Liver (tissue), 9 donors: Measurements from ENCODE around the gene SCNN1A. TPM values are rescaled to one million over a fixed set of nuclear protein-coding genes. Genes with fewer than 3 reads are reported as not detected.

Experiments used
- DNase-seq: peaks from one replicate; pipeline ENCODE4 v3.0.0-alpha.2; 2017; ENCODE audit warnings: low spot score
- H3K27ac ChIP-seq, 2 donors: one replicate each; pipeline ENCODE4 v1.7.0; 2013; ENCODE audit warnings: inconsistent platforms in 2 of 2, low read length in 2 of 2, control low read depth in 1 of 2, low read depth in 1 of 2, mild to moderate bottlenecking in 1 of 2
- H3K27me3 ChIP-seq, 4 donors: one replicate each; pipeline versions ENCODE4 v1.6.1 to v1.7.0; 2013; ENCODE audit warnings: low read length in 3 of 4, inconsistent platforms in 1 of 4, mild to moderate bottlenecking in 1 of 4, moderate library complexity in 1 of 4; ENCODE audit not compliant: control insufficient read depth in 4 of 4, insufficient read depth in 4 of 4
- H3K36me3 ChIP-seq, 4 donors: one replicate each; pipeline versions ENCODE4 v1.6.1 to v1.7.0; 2013; ENCODE audit warnings: low read length in 3 of 4, mild to moderate bottlenecking in 3 of 4, low read depth in 1 of 4, moderate library complexity in 1 of 4; ENCODE audit not compliant: control insufficient read depth in 4 of 4, insufficient read depth in 3 of 4
- H3K4me1 ChIP-seq, 4 donors: one replicate each; pipeline versions ENCODE4 v1.6.1 to v1.7.0; 2013; ENCODE audit warnings: low read length in 3 of 4, mild to moderate bottlenecking in 3 of 4, moderate library complexity in 1 of 4; ENCODE audit not compliant: control insufficient read depth in 4 of 4, insufficient read depth in 4 of 4
- H3K4me3 ChIP-seq, 3 donors: one replicate each; pipeline versions ENCODE4 v1.6.1 to v1.7.0; 2013; ENCODE audit warnings: low read length in 3 of 3, control low read depth in 1 of 3, low read depth in 1 of 3, mild to moderate bottlenecking in 1 of 3
- H3K9ac ChIP-seq, 2 donors: one replicate each; pipeline ENCODE4 v1.7.0; 2013; ENCODE audit warnings: low read length in 2 of 2, mild to moderate bottlenecking in 2 of 2, moderate library complexity in 2 of 2, control low read depth in 1 of 2, low read depth in 1 of 2
- H3K9me3 ChIP-seq, 4 donors: one replicate each; pipeline versions ENCODE4 v1.6.1 to v1.7.0; 2013; ENCODE audit warnings: low read length in 3 of 4; ENCODE audit not compliant: control insufficient read depth in 4 of 4
- EGR1 ChIP-seq, 2 donors: IDR thresholded peaks; 2 replicates each; pipeline ENCODE4 v1.6.1; 2016 to 2018; ENCODE audit warnings: antibody characterized with exemption in 2 of 2, low read depth in 2 of 2
- FOXA2 ChIP-seq: IDR thresholded peaks from 2 replicates; pipeline ENCODE4 v1.6.1; 2016; ENCODE audit warnings: antibody characterized with exemption
- GABPA ChIP-seq, 2 donors: IDR thresholded peaks in 1 of 2; conservative IDR thresholded peaks in 1 of 2; 2 replicates each; pipeline ENCODE4 v1.6.1; 2016; ENCODE audit warnings: antibody characterized with exemption in 2 of 2, mild to moderate bottlenecking in 1 of 2, moderate library complexity in 1 of 2
- HNF4A ChIP-seq, 2 donors: conservative IDR thresholded peaks; 2 replicates each; pipeline ENCODE4 v1.6.1; 2016; ENCODE audit warnings: antibody characterized with exemption in 2 of 2, mild to moderate bottlenecking in 2 of 2
- HNF4G ChIP-seq: IDR thresholded peaks from 2 replicates; pipeline ENCODE4 v1.6.1; 2016; ENCODE audit warnings: antibody characterized with exemption
- JUND ChIP-seq, 2 donors: IDR thresholded peaks; 2 replicates each; pipeline ENCODE4 v1.6.1; 2016; ENCODE audit warnings: antibody characterized with exemption in 2 of 2
- NR2F2 ChIP-seq: IDR thresholded peaks from 2 replicates; pipeline ENCODE4 v1.6.1; 2016; ENCODE audit warnings: antibody characterized with exemption
- RAD21 ChIP-seq, 2 donors: IDR thresholded peaks; 2 replicates each; pipeline ENCODE4 v1.6.1; 2016; ENCODE audit warnings: antibody characterized with exemption in 2 of 2, mild to moderate bottlenecking in 2 of 2
- RXRA ChIP-seq, 2 donors: IDR thresholded peaks; 2 replicates each; pipeline ENCODE4 v1.6.1; 2017 to 2018; ENCODE audit warnings: antibody characterized with exemption in 2 of 2, mild to moderate bottlenecking in 1 of 2
- SP1 ChIP-seq: IDR thresholded peaks from 2 replicates; pipeline ENCODE4 v1.6.1; 2018; ENCODE audit warnings: antibody characterized with exemption, mild to moderate bottlenecking
- TAF1 ChIP-seq: conservative IDR thresholded peaks from 2 replicates; pipeline ENCODE4 v1.6.1; 2016; ENCODE audit warnings: antibody characterized with exemption, mild to moderate bottlenecking
- YY1 ChIP-seq: IDR thresholded peaks from 2 replicates; pipeline ENCODE4 v1.6.1; 2016; ENCODE audit warnings: antibody characterized with exemption, mild to moderate bottlenecking
- WGBS: extraction: QIAGEN DNeasy Blood & Tissue Kit; methylation state at CpG from one replicate; pipeline ENCODE4 v1.1.7; 2013; 5-methylcytosine and 5-hydroxymethylcytosine counted together
- polyA plus RNA-seq, 2 donors: library from polyadenylated mRNA; stranded (reverse) in 1 of 2; unstranded in 1 of 2; fragments of 200-250 nt in 1 of 2; fragments of >200 nt in 1 of 2; fragmentation: Nextera tagmentation in 1 of 2; extraction: Ambion mirVana in 1 of 2; gene quantifications; one replicate each; pipeline versions ENCODE4 v1.2.1 to v1.2.3, GENCODE V29; 2013 to 2015
- total RNA-seq, 2 donors: library from RNA; depleted of rRNA; stranded (reverse); fragments of >200 nt; gene quantifications; one replicate each; pipeline ENCODE4 v1.2.3, GENCODE V29; 2014
- TF ChIP-seq, protein P1 (sequence below): IDR thresholded peaks from 2 replicates; pipeline ENCODE4 v1.6.1; 2016; ENCODE audit warnings: antibody characterized with exemption
- TF ChIP-seq, protein P2 (sequence below): IDR thresholded peaks from 2 replicates; pipeline ENCODE4 v1.6.1; 2016; ENCODE audit warnings: antibody characterized with exemption
- TF ChIP-seq, protein P3 (sequence below): IDR thresholded peaks from 2 replicates; pipeline ENCODE4 v1.6.1; 2016; ENCODE audit warnings: antibody characterized with exemption, mild to moderate bottlenecking
- TF ChIP-seq, protein P4 (sequence below): IDR thresholded peaks from 2 replicates; pipeline ENCODE4 v1.6.1; 2016; ENCODE audit warnings: antibody characterized with exemption
- TF ChIP-seq, protein P5 (sequence below): fragments of 150-350 bp; IDR thresholded peaks from 2 replicates; pipeline ENCODE4 v1.5.1; 2017; ENCODE audit warnings: improper control_type of control experiment, low read depth, low read length; ENCODE audit not compliant: missing input control
- donor health status: healthy.
- donor health status: healthy.
- donor health status: healthy.
- donor health status: healthy.
- donor health status: healthy.

SCNN1A gene
- total and polyA plus RNA-seq, 4 donors: 0.47 to 7.7 (median 2.9) TPM

DNA sequence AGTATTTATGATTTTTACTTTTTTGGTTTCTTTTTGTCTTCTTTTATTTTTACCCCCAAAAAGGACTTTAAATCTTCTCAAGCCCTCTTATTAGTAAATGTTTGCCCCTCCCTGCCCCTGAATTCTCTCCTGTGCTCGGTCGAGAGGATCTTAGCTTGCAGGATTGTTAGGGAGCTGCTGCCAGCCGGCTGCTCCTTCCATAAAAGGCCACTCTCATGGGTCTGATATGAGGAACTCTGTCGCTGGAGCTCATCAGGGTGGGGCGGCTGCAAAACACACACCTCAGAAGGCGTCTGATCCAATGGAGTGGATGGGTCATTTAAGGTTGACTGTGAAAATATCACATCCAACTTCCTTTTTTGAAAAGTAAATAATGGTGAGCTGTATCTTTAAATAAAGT is 17.1 kb upstream of the SCNN1A start:
- H3K36me3 ChIP-seq: peaks cover 24 to 49% (median 47%) of the 10 kb centered on the region in 4 donors
- H3K27me3 ChIP-seq: no peaks in the 10 kb centered on the region
- H3K9me3 ChIP-seq: no peaks in the 10 kb centered on the region
- H3K4me1 ChIP-seq: peaks cover 0 to 4% (median under 1%) of the 10 kb centered on the region in 4 donors
- no peak overlapping the region for H3K4me3 ChIP-seq
- peak overlapping the region in 1 of 2 donors; percentile 2 for H3K27ac ChIP-seq
- no peak for DNase-seq
- H3K9ac ChIP-seq: no peak overlapping the region
- TF ChIP-seq, protein P1, sequence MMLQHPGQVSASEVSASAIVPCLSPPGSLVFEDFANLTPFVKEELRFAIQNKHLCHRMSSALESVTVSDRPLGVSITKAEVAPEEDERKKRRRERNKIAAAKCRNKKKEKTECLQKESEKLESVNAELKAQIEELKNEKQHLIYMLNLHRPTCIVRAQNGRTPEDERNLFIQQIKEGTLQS: no peak
- TF ChIP-seq, protein P2, sequence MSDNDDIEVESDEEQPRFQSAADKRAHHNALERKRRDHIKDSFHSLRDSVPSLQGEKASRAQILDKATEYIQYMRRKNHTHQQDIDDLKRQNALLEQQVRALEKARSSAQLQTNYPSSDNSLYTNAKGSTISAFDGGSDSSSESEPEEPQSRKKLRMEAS: no peak
- TF ChIP-seq NR2F2: no peak
- no peak for TF ChIP-seq EGR1 (IDR thresholded peaks at IDR 0.05; ENCODE audit: low read depth in 2 of 2)
- TF ChIP-seq YY1: no peak
- TF ChIP-seq, protein P3, sequence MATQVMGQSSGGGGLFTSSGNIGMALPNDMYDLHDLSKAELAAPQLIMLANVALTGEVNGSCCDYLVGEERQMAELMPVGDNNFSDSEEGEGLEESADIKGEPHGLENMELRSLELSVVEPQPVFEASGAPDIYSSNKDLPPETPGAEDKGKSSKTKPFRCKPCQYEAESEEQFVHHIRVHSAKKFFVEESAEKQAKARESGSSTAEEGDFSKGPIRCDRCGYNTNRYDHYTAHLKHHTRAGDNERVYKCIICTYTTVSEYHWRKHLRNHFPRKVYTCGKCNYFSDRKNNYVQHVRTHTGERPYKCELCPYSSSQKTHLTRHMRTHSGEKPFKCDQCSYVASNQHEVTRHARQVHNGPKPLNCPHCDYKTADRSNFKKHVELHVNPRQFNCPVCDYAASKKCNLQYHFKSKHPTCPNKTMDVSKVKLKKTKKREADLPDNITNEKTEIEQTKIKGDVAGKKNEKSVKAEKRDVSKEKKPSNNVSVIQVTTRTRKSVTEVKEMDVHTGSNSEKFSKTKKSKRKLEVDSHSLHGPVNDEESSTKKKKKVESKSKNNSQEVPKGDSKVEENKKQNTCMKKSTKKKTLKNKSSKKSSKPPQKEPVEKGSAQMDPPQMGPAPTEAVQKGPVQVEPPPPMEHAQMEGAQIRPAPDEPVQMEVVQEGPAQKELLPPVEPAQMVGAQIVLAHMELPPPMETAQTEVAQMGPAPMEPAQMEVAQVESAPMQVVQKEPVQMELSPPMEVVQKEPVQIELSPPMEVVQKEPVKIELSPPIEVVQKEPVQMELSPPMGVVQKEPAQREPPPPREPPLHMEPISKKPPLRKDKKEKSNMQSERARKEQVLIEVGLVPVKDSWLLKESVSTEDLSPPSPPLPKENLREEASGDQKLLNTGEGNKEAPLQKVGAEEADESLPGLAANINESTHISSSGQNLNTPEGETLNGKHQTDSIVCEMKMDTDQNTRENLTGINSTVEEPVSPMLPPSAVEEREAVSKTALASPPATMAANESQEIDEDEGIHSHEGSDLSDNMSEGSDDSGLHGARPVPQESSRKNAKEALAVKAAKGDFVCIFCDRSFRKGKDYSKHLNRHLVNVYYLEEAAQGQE: no peak
- no peak for TF ChIP-seq FOXA2
- no peak for TF ChIP-seq HNF4A (conservative IDR thresholded peaks at IDR 0.05)
- TF ChIP-seq HNF4G: no peak
- TF ChIP-seq, protein P4, sequence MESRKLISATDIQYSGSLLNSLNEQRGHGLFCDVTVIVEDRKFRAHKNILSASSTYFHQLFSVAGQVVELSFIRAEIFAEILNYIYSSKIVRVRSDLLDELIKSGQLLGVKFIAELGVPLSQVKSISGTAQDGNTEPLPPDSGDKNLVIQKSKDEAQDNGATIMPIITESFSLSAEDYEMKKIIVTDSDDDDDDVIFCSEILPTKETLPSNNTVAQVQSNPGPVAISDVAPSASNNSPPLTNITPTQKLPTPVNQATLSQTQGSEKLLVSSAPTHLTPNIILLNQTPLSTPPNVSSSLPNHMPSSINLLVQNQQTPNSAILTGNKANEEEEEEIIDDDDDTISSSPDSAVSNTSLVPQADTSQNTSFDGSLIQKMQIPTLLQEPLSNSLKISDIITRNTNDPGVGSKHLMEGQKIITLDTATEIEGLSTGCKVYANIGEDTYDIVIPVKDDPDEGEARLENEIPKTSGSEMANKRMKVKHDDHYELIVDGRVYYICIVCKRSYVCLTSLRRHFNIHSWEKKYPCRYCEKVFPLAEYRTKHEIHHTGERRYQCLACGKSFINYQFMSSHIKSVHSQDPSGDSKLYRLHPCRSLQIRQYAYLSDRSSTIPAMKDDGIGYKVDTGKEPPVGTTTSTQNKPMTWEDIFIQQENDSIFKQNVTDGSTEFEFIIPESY: no peak
- TF ChIP-seq JUND (IDR thresholded peaks at IDR 0.05): no peak
- no peak for TF ChIP-seq SP1
- TF ChIP-seq TAF1: no peak
- no peak for TF ChIP-seq RXRA (IDR thresholded peaks at IDR 0.05)
- WGBS: 58% methylated on average over 6 of the region's 6 CpGs

DNA sequence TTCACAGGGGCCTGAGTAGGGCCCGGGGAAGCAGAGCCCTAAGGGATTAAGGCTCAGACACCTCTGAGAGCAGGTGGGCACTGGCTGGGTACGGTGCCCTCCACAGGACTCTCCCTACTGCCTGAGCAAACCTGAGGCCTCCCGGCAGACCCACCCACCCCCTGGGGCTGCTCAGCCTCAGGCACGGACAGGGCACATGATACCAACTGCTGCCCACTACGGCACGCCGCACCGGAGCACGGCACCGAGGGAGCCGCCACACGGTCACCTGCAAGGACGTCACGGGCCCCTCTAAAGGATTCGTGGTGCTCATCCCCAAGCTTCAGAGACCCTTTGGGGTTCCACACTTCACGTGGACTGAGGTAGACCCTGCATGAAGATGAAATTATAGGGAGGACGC is 15.7 kb upstream of the SCNN1A start:
- no peaks in the 10 kb centered on the region for H3K27me3 ChIP-seq
- H3K4me1 ChIP-seq: peaks cover 5 to 15% (median 10%) of the 10 kb centered on the region in 4 donors
- no peak for DNase-seq
- peaks cover 29 to 52% (median 47%) of the 10 kb centered on the region in 4 donors for H3K36me3 ChIP-seq
- no peaks in the 10 kb centered on the region for H3K9me3 ChIP-seq
- no peak overlapping the region for H3K9ac ChIP-seq
- H3K4me3 ChIP-seq: no peak overlapping the region
- WGBS: 91% methylated on average over 17 of the region's 17 CpGs
- H3K27ac ChIP-seq: no peak overlapping the region
- TF ChIP-seq EGR1 (IDR thresholded peaks at IDR 0.05; ENCODE audit: low read depth in 2 of 2) (no peak), NR2F2 (no peak), JUND (IDR thresholded peaks at IDR 0.05) (no peak), RAD21 (IDR thresholded peaks at IDR 0.05) (no peak), GABPA (IDR thresholded peaks at IDR 0.05 in 1 of 2, conservative IDR thresholded peaks at IDR 0.05 in 1 of 2) (no peak), TAF1 (no peak), HNF4G (no peak), RXRA (IDR thresholded peaks at IDR 0.05) (no peak)
- TF ChIP-seq, protein P3: no peak
- TF ChIP-seq, protein P2: no peak
- TF ChIP-seq, protein P1: no peak
- TF ChIP-seq, protein P4: no peak
- TF ChIP-seq, protein P5, sequence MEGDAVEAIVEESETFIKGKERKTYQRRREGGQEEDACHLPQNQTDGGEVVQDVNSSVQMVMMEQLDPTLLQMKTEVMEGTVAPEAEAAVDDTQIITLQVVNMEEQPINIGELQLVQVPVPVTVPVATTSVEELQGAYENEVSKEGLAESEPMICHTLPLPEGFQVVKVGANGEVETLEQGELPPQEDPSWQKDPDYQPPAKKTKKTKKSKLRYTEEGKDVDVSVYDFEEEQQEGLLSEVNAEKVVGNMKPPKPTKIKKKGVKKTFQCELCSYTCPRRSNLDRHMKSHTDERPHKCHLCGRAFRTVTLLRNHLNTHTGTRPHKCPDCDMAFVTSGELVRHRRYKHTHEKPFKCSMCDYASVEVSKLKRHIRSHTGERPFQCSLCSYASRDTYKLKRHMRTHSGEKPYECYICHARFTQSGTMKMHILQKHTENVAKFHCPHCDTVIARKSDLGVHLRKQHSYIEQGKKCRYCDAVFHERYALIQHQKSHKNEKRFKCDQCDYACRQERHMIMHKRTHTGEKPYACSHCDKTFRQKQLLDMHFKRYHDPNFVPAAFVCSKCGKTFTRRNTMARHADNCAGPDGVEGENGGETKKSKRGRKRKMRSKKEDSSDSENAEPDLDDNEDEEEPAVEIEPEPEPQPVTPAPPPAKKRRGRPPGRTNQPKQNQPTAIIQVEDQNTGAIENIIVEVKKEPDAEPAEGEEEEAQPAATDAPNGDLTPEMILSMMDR: no peak
